ENCODE data around the gene DOK6. TPM values are rescaled to one million over a fixed set of nuclear protein-coding genes. Genes with fewer than 3 reads are reported as not detected.

The DOK6 gene
- total RNA-seq, 1 donor from 2014 or later = 3.2 TPM

DNA sequence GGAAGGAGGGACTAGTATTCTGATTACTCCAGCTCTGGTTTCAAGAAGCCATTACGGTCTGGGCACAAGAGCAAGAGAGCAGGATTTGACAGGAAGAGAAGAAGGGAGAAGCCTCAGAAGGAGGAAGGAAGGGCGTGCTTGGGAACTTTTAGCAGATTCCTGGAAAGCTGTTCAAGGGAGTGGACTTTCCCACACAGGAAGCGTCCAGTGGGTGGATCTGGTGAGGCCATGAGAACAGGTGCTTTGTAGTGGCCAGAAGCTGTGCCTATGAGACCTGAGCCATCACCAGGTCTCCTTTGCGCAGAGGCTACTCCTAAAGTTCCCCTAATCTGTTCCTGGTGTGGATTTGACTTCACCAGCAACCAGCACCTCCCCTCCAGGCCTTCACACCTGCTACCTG is 484.7 kb downstream of the DOK6 start:
- Histone ChIP-seq H3K4me1 (no peaks in the 10 kb centered on the region), H3K27me3 (ENCODE audit: low read depth) (no peaks in the 10 kb centered on the region), H3K4me3 (no peak overlapping the region), H3K27ac (no peak overlapping the region), H3K36me3 (no peaks in the 10 kb centered on the region), H3K9me3 (no peaks in the 10 kb centered on the region)
- TF ChIP-seq, protein P1, sequence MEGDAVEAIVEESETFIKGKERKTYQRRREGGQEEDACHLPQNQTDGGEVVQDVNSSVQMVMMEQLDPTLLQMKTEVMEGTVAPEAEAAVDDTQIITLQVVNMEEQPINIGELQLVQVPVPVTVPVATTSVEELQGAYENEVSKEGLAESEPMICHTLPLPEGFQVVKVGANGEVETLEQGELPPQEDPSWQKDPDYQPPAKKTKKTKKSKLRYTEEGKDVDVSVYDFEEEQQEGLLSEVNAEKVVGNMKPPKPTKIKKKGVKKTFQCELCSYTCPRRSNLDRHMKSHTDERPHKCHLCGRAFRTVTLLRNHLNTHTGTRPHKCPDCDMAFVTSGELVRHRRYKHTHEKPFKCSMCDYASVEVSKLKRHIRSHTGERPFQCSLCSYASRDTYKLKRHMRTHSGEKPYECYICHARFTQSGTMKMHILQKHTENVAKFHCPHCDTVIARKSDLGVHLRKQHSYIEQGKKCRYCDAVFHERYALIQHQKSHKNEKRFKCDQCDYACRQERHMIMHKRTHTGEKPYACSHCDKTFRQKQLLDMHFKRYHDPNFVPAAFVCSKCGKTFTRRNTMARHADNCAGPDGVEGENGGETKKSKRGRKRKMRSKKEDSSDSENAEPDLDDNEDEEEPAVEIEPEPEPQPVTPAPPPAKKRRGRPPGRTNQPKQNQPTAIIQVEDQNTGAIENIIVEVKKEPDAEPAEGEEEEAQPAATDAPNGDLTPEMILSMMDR (IDR thresholded peaks at IDR 0.05) = no peak
- no peak for ATAC-seq
- no peak for DNase-seq
- intact Hi-C loops (cut with DNase I) = no loop called here

DNA sequence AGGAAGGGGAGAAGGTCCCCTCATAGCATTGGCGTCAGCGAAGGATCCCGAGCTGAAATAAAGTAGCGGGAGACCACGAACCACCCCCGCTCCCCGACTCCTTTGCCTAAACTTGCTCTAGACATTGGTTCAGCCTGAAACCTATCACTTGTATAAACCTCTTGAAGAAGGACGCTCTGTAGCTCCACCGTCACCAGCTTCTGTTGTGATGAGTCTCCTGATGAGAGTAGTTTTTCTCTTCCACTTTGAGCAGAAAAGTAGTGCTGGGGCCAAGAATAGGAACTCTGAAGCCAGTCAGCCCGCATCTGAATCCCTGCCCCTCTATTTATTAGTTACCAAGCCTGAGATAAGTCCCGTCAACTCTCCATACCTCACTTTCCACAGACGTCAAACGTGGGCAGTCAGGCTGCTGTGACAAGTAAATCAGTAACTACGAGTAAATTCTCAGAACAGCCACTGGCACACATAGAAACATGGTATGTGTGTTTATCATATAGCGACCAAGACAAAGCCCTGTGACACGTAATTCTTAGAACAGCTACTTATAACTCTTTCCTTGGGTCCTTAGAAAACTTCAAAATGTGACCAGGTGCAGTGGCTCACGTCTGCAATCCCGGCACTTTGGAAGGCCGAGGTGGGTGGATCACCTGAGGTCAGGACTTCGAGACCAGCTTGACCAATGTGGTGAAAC is 485.3 kb downstream of the DOK6 start:
- Histone ChIP-seq H3K27me3 (ENCODE audit: low read depth) (no peaks in the 10 kb centered on the region), H3K9me3 (no peaks in the 10 kb centered on the region), H3K36me3 (no peaks in the 10 kb centered on the region), H3K4me1 (no peaks in the 10 kb centered on the region), H3K27ac (no peak overlapping the region), H3K4me3 (no peak overlapping the region)
- ATAC-seq (no peak), DNase-seq (no peak)
- TF ChIP-seq, protein P1 (IDR thresholded peaks at IDR 0.05) = no peak
- intact Hi-C loops (cut with DNase I) = no loop called here

DNA sequence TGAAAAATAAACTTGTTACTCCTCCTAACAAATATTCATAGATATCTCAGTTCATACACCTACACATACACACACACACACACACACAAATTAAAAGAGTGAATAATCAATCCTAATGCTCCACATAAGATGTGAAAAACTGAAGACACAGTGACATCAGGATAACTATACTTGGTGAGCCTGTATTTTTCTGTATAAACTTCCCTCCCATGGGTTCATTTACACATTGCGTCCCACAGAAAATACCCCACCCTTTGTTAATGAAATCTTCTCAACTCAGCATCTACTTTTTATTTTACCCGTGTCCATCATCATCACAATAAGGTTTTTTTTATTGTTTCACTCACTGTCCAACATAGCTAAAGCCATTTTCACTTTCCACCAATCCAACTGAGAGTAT is 486.6 kb downstream of the DOK6 start:
- no peaks in the 10 kb centered on the region for H3K9me3 ChIP-seq
- H3K27ac ChIP-seq = no peak overlapping the region
- no peaks in the 10 kb centered on the region for H3K4me1 ChIP-seq
- intact Hi-C loops (cut with DNase I) = no loop called here
- DNase-seq = no peak
- H3K4me3 ChIP-seq = no peak overlapping the region
- TF ChIP-seq, protein P1 (IDR thresholded peaks at IDR 0.05) = no peak
- no peak for ATAC-seq
- H3K27me3 ChIP-seq (ENCODE audit: low read depth) = no peaks in the 10 kb centered on the region
- no peaks in the 10 kb centered on the region for H3K36me3 ChIP-seq

DNA sequence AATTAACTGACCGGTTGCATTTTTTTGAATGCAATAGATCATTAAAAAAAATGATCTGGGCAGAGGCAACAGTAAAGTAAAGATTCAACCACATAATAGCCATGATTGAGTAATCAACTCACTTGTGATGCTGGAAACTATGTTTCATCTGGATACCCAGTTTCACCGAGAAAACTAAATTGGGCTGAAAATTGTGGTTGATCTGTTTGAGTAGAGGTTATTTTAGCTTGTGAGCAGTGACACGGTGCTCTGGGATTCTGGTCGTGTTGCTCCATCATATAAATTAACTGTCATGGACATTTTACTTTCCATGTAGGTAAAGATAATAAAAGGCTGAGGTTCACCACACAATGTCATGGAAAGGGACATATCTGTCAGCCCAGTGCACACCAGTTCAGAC is 488.3 kb downstream of the DOK6 start:
- no peaks in the 10 kb centered on the region for H3K9me3 ChIP-seq

DNA sequence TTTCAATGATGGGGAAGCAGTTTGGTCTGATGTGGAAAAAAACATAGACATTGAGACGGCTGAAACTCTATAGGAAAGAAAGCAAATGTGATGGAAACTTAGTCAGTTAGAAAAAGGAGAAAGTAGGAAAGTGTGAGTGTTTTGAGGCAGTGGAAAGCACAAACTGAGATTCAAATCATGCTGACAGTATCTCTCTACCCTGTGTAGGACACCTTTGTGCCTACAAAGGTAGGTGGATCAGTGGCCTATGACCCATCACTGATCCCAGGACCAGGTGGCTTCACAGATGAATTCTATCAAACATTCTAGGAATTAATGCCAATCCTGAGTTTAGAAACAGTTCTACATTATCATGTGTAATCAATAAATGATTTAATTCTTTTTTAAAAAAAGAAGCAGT is 489.9 kb downstream of the DOK6 start:
- no peaks in the 10 kb centered on the region for H3K36me3 ChIP-seq
- no peak overlapping the region for H3K27ac ChIP-seq
- H3K4me3 ChIP-seq = no peak overlapping the region
- intact Hi-C loops (cut with DNase I) = no loop called here
- TF ChIP-seq, protein P1 (IDR thresholded peaks at IDR 0.05) = no peak
- H3K4me1 ChIP-seq = no peaks in the 10 kb centered on the region
- DNase-seq = no peak
- H3K9me3 ChIP-seq = no peaks in the 10 kb centered on the region
- no peak for ATAC-seq
- H3K27me3 ChIP-seq (ENCODE audit: low read depth) = no peaks in the 10 kb centered on the region

More for the DNA sequence above, 488.3 kb downstream of the DOK6 start:
- TF ChIP-seq, protein P1 (IDR thresholded peaks at IDR 0.05) = no peak
- Histone ChIP-seq H3K36me3 (no peaks in the 10 kb centered on the region), H3K4me3 (no peak overlapping the region), H3K27ac (no peak overlapping the region), H3K4me1 (no peaks in the 10 kb centered on the region), H3K27me3 (ENCODE audit: low read depth) (no peaks in the 10 kb centered on the region)
- DNase-seq (no peak), ATAC-seq (no peak)
- intact Hi-C loops (cut with DNase I) = no loop called here

Measured in lower lobe of right lung (tissue), 2 donors.